ENCODE measurements around the gene PRRG3.

The PRRG3 gene

DNA sequence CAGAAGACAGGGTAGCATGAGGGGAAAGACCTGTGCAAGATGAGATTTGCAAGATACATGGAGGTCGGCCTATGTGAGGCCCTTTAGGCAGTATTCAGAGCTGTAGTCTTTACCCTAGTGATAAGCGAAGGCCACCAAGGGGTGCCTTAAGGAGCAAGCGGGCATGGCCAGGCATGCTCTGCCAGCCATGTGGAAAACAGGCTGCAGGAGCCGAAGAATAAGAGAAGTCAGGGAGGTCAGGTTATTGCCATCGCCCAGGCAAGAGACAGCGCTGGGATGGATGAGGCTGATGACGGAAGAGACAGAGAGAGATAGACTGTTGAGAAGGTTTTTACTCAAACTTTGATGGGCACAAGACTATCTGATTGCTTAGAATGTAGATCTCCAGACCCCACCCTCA, 13.6 kb downstream of the PRRG3 start:
- no peak for DNase-seq

DNA sequence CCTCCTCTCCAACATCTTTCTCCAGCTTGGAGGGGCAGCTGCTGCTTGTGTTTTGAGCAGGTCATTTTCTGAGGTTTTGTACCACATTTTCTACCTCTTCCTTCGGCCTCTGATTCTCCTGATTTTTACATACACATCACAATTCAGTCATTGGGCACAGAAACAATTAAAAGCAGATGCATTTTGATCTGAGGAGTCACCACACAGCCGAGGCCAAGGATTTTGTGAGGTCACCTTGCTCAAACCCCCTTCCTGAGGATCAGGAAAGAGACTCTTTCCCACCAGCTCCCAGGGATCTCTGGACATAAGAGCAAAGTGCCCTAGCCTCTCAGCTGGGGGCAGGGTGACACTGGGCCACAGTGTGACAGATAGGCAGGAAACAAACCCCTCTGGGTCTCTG, 15.2 kb downstream of the PRRG3 start:
- no peak for DNase-seq

GRCh38 chrX:151711154-151711553, 15.9 kb downstream of the PRRG3 start:
- DNase-seq, result no peak

DNA sequence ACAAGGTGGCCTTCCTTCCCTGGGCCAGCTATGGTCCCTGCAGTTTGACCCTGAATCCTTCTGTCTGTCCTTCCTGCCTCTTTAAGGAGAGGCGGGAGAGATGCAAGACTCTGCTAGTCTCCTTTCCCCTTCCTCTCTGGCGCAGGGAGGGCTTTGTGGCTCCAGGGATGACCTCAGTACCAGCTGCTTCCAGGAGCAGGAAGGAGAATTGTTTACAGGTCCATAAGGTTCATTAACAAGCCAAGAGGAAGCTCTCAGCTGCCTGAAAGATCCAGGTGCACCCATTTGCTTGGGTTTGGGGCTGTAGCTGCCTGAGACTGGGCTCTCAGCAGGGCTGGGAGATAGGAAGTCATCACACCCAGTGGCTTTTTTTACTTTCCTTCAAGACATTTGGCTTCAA, 16.5 kb downstream of the PRRG3 start:
- DNase-seq, result no peak

- DNase-seq, result no peak
These were observed 17.0 kb downstream of the PRRG3 start for GRCh38 chrX:151712253-151712652.

DNA sequence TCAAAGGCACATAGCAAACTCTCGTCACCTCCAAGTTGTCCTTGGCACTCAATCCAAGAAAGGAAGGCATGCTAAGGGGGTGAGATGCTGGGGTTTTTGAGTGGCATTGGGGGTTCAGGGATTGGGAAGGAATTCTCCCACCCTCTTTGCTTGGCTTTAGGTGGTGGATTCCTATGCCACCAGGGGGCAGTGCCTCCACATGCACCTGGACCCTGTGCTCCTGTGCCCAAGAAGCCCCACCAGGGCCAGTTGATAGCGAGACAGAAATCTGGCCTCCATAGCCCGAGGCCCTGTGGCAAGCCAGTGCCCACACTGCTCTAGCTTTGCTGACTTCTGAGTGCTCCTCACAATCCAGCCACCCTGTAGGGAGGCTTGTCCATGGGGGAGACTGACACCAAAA, 18.6 kb downstream of the PRRG3 start:
- no peak for DNase-seq

GRCh38 chrX:151714362-151714761, 19.1 kb downstream of the PRRG3 start:
- DNase-seq, result no peak

DNA sequence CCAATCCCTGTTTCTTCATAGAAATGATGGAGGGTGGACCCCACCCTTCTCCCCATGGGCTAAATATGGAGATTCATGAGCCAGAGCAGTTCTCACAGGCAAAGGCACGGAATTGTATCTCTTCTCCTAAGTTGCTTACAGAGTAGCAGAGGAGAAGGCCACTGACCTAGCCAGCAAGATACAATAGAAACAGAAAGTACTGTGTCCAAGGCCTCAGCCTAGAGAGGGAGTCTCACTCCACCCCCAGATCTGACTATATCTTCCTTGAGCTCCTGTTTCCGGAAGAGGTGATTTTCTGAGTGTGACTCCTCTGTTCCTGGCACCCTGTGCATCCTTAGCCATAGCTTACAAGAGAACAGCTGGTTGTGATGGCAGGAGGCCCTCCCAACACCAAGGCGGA, 20.5 kb downstream of the PRRG3 start, which contains the start of gene FATE1:
Gene FATE1 (plus strand): TSS at position 284 of the 400 bp plus-strand sequence. CDS start 85 bp downstream, at position 369.
- no peak for DNase-seq

- peak in 1 of 5 experiments; percentile 2 for DNase-seq
These were observed 27.1 kb downstream of the PRRG3 start for GRCh38 chrX:151722241-151722846.

- DNase-seq, result no peak
These were observed 28.0 kb downstream of the PRRG3 start for GRCh38 chrX:151723156-151723760.

DNA sequence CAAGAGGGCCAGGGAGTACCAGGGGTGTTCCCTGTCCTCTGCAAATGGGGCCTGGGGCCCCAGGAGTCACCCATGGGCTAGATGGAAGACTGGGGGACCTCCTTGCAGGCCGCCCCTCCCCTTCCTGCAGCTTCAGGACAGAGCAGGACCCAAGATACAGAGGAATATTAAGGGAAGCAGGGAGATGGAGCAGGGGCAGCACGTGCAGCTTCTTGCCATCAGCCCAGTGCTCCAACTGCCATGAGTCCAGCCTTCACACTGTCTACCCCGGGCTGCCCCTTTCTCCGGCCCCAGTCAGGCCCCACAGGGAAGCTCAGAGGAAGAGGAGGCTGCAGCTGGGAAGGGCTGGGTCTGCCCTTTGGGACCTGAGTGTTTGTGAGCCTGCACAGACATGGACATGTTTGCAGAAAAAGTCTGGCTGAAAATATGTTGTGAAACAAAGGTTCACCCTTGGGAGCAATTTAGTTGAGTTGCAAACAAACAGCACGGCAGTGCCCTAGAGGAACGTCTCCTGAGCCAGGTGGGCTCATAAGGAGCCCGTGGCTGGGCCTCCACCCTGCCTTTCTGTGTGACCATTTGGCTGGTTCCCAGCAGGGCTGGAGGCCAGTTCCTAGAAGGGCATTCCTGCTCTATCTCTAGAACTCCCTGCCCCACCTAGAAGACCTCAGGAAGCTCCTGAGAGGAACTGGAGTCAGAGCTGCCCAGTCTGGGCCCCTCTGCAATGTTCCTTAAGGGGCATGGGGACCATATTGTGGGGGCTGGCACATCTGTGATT, 29.5 kb downstream of the PRRG3 start:
- DNase-seq, result no peak

DNA sequence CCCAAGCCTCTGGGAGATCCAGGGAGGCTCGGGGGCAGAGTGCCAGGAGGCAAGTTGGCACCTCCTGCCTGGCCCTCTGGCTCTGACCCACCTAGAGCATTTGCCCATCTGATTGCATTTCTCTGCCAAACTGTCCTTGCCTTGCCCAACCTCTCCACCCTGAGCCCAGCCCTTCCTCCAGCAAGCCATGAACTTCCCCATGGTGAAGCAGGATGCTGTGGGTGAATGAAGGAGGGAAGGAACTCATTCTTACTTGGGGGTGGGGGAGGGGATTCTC, 30.0 kb downstream of the PRRG3 start:
- DNase-seq, result no peak

DNA sequence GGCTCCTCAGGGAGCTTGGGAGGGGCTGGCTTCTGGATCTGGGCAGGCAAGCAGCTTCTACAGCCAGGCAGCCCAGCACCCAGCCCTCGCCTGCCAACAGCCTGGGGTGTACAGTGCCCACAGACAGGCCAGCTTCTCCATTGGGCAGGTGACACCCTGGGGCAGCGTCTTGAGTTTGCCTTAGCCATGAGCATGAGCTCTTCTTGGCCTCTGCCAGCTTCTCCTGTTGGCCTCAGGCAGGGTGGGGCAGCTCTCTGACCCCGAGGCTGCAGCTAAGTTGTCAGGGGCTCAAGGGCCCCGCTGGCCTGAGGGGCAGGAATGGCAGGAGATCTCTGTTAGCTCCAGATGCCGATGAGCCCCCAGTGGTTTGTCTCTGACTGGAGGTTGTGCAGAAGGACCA, 31.5 kb downstream of the PRRG3 start:
- no peak for DNase-seq

DNA sequence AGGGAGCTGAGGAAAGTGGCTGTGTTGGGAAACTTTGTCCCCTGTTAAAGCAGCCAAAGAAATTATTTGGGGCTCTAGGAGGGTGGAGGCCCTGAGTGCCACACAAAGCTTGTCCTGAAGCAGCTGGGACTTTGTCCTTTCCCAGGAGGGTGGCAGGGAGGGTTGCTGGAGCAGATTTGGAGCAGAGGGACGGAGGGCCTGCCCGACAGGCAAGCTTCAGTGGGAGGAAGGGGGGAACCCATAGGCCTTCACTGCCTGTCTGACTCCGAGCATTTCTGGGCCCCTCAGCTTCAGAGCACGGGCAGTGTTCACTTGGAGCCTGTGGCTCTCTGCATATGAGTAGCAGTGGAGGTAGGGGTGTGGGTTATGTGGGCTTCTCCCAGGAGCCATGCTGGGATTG, 32.1 kb downstream of the PRRG3 start:
- DNase-seq, result no peak

DNA sequence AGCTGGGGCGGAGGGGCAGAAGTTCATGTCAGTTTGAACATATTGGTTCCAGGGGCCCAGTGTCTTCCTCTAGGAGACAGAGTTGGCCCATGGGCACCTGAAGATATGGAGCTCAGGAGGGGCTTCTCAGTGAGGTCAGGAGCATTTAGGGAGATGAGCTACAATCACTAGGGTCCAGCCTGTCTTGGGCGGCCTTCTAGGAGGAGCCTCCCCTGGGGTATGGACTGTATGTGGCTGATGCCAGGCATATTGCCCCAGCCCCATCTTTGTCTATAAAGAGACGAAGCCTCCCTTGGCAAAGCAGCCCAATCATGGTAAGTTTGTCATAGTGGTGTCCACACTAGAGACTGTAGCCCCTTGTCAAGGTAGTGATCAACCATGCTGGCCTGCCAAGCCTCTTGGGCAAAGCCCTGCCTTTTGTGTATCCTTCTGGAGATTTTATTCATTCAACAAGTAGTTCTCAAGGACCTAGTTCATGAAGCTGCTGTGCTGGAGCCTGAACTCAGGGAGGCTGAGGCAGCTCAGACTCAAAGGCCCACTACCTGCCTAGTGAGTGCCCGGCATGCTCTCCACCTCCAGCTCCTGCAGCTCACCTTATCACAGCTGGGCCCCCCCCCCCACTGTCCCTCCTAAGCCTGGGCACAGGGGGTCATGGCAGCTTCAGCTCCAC, 33.9 kb downstream of the PRRG3 start:
- DNase-seq, result no peak

DNA sequence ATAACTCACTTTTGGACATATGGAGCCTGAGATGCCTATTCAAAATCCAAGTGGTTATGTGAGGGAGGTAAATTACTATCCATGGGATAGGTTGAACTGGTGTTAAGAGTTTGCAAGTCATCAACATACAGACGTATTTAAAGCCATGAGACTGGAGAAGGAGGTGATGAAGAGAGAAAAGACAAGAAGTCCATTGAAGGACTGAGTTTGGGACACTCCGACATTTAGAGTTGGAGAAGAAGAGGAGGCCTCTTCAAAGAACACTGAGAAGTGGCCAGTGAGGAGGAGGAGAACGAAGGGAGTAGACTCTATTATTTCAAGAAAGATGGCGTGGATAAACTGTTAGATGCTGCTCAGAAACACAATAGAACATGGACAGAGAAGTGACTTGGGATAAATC, 39.2 kb downstream of the PRRG3 start, which contains the start of gene CNGA2:
Gene CNGA2 (plus strand): TSS at position 301 of the 400 bp plus-strand sequence. CDS start 3,738 bp downstream, outside the sequence.
- no peak for DNase-seq

GRCh38 chrX:151735219-151735618, 40.0 kb downstream of the PRRG3 start:
- DNase-seq, result no peak

DNA sequence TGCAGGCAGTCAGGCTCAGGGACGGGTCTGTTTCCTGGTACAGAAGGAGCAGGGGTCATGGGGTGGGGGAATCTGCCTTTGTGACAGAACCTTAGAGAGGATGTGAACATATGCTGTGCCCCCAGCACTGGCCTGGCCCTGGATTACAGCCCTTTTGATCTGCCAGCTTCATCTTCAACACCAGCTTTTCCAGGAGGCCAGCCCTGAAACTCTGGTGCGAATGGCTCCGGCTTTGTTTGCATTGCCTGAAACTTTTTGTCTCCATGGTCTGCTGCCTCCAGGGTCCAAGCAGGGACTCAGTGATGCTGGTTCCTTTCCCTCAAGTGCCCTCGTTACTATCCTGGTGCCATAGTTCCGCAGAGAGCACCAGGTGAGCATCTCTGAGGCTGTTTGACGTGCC, 41.4 kb downstream of the PRRG3 start:
- DNase-seq, result no peak

DNA sequence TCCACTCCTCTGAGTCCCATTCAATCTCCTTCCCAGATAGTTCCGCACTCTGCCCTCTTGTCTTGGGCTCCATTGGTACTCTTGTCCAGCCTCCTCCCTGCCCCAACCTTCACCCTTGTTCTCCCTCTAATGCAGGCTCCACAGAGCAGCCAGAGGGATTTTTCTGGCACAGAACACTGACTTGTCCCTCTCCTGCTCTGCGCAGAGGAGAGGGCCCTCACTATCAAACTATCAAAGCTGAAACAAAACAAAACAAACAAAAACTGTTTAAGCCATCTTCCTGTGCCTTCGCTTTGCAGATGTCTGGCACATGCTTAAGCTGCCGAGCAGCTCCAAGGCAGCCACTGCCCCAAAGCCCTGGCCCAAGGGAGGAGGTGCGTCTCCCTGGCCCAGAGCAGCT, 42.2 kb downstream of the PRRG3 start:
- DNase-seq, result no peak

- DNase-seq, result no peak
These were observed 43.5 kb downstream of the PRRG3 start for GRCh38 chrX:151738751-151739150.

- no peak for DNase-seq
These were observed 46.3 kb downstream of the PRRG3 start for GRCh38 chrX:151741606-151742005.

GRCh38 chrX:151742311-151742710, 47.1 kb downstream of the PRRG3 start:
- no peak for DNase-seq

DNA sequence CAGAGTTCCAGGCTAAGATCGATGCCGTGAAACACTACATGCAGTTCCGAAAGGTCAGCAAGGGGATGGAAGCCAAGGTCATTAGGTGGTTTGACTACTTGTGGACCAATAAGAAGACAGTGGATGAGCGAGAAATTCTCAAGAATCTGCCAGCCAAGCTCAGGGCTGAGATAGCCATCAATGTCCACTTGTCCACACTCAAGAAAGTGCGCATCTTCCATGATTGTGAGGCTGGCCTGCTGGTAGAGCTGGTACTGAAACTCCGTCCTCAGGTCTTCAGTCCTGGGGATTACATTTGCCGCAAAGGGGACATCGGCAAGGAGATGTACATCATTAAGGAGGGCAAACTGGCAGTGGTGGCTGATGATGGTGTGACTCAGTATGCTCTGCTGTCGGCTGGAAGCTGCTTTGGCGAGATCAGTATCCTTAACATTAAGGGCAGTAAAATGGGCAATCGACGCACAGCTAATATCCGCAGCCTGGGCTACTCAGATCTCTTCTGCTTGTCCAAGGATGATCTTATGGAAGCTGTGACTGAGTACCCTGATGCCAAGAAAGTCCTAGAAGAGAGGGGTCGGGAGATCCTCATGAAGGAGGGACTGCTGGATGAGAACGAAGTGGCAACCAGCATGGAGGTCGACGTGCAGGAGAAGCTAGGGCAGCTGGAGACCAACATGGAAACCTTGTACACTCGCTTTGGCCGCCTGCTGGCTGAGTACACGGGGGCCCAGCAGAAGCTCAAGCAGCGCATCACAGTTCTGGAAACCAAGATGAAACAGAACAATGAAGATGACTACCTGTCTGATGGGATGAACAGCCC, 48.6 kb downstream of the PRRG3 start:
- no peak for DNase-seq
